Stimulated activated CD4-positive, alpha-beta T cell treated with anti-CD3 and anti-CD28 coated beads, TNF-alpha, amount 100 ng/mL, for 48 hours (primary cell): ENCODE data around the gene PRDM7.
A peak's percentile ranks its signal among the peaks of the same experiment; 100 is the strongest.
"Not testable (repeated sequence)": the region's sequence is repeated elsewhere in the genome, so short reads cannot be mapped to it uniquely, and the experiment has no call there.

Experiments used
- DNase-seq, 3 donors: peaks; one replicate each; pipeline ENCODE4 v3.0.0-alpha.2; 2020; ENCODE audit warnings: low read depth in 3 of 3

Gene PRDM7

DNA sequence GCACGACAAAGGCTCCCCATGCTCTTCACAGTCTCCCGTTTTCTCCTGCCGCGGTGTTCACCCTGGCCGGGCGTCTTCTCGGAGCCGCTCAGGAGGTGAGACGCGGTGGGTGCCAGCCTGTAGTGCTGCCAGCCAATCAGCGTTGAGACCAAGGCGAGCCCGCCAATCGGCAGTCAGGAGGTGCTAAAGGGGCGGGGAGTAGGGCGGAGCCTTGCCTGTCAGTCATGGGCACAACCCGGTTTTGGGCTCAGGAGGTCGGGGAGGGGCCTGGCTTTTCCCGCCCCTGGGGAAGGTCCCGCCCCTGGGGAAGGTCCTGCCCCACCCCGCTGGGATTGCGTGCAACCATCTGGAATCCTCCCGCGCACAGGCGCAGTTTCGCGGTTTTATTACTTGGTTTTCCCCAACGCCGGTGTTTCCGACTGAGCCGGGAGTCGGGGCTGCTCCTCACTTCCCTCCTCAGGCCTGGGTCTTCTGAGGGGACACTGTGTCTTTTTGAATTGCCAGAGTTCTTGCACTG is at the start of gene PRDM7:
Gene PRDM7 (minus strand): TSS at position 92 of the 517 bp plus-strand sequence. CDS start 1,421 bp downstream, outside the sequence.
- peak; percentile 93 to 97 (median 96) for DNase-seq

DNA sequence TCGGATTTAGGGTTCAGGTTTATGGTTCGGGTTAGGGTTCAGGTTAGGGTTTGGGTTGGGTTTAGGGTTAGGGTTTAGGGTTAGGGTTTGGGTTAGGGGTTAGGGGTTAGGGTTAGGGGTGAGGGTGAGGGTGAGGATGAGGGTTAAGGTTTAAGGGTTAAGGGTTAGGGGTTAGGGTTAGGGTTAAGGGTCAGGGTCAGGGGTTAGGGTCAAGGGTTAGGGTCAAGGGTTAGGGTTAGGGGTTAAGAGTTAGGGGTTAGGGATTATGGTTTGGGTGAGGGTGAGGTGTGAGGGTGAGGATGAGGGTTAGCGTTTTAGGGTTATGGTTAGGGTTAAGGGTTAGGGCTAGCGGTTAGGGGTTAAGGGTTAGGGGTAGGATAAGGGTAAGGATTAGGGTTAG is 44.7 kb upstream of the PRDM7 start:
- DNase-seq = not testable (repeated sequence)

DNA sequence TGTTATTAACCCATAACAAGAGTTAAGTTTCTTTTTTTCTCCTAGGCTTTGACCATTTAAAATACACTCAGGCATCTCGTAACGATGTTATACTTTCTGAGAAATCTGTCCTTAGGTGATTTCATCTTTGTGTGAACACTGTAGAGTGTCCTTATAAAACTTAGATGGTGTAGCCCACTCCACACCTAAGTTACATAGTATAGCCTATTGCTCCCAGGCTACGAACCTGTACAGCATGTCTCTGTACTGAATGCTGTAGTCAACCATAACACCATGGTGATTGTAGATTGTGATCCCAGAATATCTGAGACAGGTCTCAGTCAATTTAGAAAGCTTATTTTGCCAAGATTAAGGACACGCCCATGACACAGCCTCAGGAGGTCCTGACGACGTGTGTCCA is 30.5 kb upstream of the PRDM7 start:
- DNase-seq = not testable (repeated sequence)

DNA sequence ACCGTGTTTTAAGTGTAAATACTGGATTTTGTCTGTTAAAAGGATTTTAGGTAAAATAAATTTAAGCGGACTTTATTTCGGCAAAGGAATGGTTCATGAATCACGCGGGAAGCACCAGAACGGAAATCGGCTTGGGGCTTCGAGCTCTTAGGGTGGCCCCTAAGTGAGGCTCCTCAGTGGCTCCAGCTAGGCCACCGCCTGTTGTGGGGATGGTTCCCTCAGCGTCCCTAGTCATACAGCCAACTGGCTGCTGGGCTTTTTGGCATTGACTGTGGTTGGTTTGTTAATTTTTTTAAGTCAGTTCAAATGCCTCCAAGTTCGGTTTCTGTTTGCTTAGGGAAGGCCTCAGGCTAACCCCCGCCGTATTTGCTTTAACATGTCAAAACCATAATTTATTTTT is 29.9 kb upstream of the PRDM7 start:
- DNase-seq = not testable (repeated sequence)

DNA sequence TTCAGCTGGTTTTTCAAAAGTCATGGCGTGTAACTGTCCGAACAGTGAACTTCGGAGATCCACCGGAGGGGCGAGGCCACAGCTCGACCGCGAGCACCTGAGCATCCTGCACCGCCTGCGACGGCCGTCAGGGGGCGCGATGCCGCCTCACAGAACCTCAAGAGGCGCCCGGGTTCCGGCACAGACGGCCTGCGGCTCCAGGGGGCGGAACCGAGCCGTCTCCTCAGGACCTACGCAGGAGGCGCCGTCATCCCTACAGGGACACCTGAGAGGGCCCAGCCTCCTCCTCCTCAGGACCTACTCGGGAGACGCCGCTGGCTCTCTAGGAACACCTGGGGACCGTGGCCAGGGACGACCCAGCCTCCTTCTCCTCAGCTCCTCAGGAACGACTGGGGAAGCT is 29.1 kb upstream of the PRDM7 start:
- DNase-seq = peak in 2 of 3 donors; percentile 59 to 73

DNA sequence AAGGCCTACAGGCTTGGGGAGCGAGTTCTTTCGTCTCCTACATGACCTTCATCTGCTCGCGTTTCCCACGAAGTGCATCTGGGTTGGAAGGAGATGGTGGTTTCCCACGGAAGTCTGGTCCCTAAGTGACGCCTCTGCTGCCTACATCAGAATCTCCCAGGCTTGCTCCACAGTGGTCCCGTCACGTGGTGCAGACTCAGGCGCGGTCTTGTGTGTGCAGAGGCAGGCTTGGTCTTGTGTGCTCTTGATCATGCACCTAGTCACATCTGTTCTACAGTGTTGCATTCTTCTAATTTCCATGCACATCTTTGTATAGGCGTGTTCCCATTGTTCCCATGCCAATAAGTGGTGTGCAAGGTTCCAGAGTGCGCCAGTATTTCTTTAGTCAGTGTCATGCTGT is 27.6 kb upstream of the PRDM7 start:
- DNase-seq = not testable (repeated sequence)

DNA sequence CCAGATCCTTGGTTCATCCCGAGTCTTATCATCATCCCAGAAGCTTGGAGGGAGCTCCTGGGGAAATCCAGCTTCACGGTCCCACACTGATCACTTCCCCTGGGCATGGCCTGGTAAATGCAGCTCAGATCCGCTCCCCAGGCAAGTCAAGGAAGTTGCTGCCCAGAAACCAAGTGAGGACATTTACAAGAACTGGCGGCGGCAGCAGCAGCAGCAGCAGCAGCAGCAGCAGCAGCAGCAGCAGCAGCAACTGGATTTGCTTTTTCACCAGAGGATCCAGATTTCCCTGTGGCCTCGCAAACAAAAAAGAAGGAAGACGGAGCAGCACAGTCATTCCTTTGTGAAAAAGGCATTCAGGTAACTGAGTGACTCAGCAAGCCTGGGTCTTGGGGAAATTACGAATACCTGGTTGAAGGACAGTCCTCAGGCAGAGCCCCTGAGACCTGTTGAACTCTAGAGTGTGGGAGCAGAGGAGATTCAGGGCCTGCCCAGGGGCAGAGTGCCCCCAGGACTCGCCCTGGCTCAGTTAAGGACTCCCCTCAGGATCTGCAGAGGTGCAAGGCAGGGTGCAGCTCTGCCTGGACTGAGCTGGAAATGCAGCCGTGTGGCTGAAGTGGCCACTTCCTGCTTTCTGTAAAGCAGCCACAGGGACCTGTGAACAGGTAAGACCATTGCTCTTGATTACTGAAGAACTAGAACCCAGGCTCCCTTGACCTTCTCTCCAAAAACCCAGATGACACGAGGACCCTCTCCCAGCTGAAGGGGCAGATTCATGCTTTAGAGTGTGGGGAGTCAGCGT is 25.2 kb upstream of the PRDM7 start:
- DNase-seq = not testable (repeated sequence)

DNA sequence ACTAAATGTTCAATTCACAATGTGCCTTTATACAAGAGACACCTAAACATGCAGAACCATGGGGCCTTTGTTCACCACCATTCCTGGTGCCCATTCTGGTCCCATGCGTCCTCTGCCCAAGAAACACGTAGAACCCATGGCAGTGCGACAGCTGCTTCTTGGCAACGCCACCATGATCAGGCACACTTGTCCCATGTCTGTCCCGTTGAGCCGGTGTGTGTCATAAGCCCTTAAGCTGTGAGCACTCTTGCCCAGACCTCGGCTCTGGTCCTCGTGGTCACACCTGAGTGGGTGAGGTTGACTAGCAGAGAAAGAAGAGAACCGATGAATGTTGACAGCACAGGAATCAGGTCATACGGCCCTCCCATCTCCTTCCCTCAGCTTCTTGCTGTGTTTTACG is 24.2 kb upstream of the PRDM7 start:
- not testable (repeated sequence) for DNase-seq

DNA sequence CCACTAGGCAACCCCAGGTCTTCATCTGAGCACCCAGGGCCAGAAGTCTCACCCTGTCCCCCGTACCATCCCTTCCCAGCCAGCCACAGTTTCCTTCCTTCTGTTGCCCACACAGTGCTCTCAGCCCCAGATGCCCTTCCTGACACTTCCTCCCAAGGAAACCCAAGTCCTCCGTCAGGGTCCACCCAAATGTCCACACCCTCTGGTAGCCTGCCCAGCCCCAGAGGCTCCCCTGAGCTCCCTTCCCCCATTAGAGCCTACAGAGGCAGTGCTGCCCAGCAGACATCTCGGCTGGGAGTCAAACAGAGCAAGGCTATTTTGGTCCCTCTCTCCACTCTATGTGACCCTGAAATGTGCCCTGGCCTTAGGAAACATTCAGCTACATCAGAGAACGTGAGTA is 23.7 kb upstream of the PRDM7 start:
- not testable (repeated sequence) for DNase-seq

DNA sequence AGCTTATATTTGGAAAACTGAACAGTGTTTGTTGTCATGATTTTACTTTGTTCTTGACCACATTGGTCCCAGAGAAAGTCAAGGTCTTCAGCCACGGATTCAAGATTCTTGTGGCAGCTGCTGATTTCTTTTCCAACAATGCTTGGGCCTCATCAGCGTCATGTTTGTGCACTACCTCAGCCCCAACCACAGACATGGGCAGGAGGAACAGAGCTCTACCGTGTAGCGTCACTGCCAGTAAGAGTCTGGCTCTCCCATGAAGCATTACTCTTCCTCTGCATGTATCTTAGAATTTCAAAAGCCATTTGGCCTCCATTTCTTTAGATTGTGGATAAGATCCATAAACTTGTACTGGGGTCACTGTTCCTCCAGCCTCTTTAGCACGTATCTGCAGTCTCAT is 23.1 kb upstream of the PRDM7 start:
- not testable (repeated sequence) for DNase-seq

DNA sequence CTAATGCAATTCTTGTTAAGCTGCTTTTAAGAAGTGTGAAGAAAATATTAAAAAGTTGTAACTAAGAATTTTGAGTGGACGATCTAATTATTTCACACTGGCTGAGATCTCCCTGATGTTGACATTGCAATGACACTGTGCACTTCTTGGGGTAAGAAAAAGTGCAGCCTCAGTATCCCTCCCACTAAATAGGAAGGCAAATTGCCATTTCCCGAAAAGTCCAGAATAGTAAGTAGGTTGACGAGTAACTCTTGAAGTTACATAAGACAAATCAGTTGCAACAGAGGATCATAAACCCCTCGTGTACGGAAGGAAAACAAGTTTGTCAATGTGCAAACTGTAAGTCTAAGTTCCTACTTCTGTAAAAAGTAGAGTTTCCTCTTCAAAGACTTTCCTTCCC is 21.8 kb upstream of the PRDM7 start:
- not testable (repeated sequence) for DNase-seq

DNA sequence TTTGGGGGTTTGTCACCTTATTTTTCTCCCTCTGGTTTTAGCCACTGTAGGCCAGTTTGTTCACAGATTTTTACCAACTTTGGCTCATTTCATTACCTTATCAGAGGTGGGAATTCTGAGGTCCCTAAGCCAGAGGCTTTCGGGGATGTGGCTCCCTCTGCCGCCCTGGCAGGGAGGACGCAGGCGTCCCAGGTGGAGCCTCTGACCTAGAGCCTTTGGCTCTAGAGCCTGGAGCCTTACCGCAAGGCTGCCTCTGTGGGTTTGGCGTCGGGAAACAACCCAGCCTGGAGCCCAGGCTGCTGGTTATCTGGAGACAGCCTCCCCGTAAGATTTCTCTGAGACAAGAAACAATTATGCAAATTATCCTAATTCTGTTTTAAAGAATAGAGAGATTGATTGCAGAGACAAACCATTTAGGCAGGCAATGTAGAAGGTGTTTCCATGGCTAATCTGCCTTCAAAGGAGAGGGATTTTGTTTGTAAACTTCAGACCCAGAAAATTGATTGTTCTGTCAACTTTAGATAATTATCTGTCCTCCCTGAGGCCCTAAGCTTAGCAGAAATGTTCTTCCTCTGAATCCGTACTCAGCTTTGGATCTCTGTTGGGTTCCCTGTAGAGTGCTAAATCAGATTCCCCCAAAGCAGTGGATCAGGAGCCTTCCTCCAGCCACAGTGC is 20.0 kb upstream of the PRDM7 start:
- DNase-seq = not testable (repeated sequence)

DNA sequence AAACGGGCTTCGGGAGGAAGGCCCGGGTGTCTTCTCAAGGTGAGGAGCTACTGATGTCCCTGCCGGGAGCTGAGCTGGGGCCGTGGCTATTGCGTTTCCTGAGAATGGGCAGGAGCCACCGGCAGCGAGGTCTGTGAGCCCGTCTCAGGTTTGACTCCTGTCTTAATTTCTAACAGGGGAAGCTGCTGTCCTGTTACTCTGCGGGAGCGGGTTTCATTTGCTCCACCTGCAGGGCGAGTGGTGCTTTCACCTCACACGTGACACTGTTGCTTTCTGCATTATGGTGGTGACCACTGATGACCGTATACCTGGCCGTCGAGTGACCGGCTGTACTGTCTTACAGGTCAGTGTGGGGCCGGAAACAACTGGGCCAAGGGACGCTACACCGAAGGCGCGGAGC is 17.7 kb upstream of the PRDM7 start:
- not testable (repeated sequence) for DNase-seq

DNA sequence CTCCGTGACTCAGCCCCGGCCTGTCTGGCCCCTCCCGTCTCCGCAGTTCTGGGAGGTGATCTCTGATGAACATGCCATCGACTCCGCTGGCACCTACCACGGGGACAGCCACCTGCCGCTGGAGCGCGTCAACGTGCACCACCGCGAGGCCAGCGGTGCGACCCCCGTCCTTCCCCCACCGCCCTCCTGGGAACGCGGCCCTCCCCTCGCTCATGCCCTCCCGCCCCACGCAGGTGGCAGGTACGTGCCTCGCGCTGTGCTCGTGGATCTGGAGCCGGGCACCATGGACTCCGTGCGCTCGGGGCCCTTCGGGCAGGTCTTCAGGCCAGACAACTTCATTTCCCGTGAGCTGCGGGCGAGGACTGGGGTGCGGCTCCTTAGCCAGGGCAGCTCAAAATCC is 17.2 kb upstream of the PRDM7 start:
- not testable (repeated sequence) for DNase-seq

DNA sequence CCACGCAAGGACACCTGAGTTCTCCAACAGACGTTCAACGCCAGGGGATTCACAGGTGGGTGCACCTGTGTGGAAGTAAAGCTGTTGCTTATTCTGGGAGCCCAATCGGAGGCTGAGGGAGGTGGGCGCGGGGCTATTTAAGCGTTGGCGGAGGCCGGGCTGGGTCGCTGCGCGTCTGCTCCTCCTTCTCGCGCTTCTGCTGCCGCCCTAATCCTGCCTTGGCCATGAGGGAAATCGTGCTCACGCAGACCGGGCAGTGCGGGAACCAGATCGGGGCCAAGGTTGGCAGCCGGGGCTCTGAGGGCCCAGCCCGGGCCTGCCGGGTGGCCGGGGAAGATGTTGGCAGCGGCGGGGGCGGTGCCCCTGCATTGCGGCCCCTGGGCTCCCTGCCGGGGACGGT is 16.7 kb upstream of the PRDM7 start:
- not testable (repeated sequence) for DNase-seq

DNA sequence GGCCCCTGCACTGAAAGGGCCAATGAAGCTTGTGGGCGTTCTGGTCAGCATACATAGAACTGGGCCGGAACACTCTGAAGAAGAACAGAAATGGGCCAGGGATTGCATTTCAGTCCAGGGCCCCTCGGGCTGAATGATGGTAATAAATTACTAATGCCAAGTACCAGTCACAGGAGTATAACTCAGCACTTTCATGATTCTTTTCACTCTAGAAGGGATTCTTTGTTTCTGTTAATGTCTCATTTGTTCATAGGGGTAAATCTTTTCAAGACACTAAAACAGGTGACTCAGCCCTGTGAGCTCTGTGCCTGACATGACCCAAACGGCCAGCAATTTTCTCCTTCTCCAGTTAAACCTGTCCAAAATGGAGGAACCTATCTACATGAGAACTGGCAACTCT is 15.7 kb upstream of the PRDM7 start:
- not testable (repeated sequence) for DNase-seq

DNA sequence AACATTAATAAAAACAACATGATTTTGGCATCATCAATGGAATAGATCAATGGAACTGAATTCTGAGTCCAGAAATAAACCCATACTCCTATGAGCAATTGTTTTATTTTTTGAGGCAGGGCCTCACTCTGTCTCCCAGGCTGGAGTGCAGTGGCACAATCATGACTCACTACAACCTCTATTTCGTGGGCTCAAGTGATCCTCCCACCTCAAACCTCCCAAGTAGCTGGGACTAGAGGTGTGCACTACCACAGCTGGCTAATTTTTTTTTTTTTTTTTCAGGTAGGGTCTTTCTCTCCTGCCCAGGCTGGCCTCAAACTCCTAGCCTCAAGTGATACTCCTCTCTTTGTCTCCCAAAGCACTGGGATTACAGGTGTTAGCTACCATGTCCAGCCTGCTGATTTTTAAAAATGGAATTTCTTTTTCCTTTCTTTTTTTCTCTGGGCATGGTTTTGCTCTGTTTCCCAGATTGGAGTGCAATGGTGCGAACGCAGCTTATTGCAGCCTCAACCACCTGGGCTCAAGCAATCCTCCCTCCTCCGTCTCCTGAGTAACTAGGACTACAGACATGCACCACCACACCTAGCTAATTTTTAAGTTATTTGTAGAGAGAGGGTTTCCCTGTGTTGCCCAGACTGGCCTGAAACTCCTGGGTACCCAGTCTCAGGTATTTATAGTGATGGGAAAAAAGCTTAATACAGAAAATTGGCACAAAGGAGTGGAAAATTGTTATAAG is 7.3 kb upstream of the PRDM7 start:
- DNase-seq = no peak

DNA sequence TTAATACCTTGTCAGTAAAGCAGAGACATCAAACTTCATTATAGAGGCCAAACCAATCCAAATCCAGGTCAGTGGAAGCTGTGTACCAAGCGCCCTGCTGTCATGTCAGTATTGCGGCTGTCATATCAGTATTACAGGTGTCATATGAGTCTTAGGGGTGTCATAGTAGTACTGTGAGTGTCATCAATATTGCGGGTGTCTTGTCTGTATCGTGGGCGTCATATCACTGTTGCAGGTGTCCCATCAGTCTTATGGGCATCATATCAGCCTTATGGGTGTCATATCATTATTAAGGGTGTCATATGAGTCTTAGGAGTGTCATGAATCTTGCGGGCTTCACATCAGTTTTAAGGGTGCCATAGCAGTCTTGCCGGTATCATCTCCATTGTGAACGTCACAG is 6.0 kb upstream of the PRDM7 start:
- no peak for DNase-seq

DNA sequence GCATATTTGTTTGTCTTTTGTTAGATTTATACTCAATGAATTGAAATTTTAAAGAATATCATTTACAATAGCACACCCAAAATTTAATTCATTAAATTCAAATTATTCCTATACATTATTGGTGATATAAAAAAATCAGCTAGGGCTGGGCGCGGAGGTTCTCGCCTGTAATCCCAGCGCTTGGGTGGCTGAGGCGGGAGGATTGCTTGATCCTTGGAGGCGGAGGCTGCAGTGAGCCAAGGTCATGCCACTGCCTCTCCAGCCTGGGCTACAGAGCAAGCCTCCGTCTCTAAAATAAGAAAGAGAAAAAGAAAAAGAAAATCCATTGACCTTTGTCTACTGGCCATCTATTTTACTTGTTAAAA is 4.5 kb upstream of the PRDM7 start:
- no peak for DNase-seq

DNA sequence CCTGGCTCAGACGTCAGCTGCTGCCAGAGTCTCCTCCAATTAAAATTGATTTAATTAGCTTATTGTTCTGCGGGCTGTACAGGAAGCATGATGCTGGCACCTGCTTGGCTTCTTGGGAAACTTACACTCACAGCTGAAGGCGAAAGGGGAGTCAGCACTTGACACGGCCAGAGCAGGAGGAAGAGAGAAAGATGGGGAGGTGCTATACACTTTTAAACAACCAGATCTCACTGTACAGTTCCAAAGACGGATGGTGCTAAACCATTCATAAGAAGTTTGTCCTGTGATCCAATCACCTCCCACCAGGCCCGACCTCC is 1.4 kb upstream of the PRDM7 start:
- DNase-seq = no peak

DNA sequence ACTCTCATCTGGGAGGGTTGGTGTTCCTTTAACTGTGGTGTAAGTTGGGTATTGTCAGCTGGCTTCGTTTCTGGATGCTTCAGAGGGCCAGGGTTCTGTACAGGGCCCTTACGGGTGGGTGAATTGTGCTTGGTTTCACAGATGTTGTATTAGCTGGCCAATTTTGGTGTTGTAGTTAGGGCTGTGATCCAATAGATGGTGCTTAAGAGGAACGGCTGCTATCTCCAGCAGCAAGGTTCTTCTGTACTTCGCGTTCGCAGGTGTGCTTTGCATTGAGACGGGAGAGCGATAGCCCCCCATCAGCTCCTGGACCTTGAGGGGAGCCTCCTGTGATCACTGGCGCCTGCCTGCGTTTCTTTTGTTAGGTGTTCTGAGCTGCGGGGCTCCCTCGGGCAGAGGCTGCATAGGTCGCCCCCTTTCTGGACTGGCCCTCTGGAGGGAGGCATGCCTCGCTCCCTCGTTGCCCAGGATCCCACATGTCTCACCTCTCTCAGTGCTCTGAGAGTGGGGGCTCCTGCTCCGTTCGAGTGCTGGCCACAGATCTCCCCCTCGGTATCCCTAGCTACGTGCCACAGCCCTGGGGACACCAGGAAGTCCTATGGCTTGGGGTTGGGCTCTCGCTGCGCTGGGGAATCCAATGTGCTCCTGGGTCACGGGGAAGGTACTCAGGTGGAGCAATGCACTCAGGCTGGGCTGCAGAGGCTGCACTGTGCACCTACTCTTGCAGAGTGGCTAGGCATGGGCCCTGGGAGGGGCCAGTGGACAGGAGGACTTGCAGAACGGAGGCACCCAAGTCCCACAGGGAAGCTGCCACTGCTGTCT is 837 bp upstream of the PRDM7 start:
- DNase-seq = no peak
